Upper lobe of left lung (tissue), 4 donors: Measurements from ENCODE around the gene WDFY3.

ENCODE experiments used
- EP300 ChIP-seq, 4 donors: sonication (generic); formaldehyde crosslinking; IDR thresholded peaks; one replicate each; pipeline ENCODE4 v1.5.1; 2017; ENCODE audit warnings: antibody characterized with exemption in 4 of 4, control low read depth in 2 of 4
- POLR2A ChIP-seq, 4 donors: fragments of 450-650 bp; IDR thresholded peaks; one replicate each; pipeline ENCODE4 v1.5.1; 2016 to 2017; ENCODE audit warnings: antibody characterized with exemption in 4 of 4, mild to moderate bottlenecking in 2 of 4
- TF ChIP-seq, protein P1 (sequence below), 6 experiments: fragments of 450-650 bp in 4 of 6; fragments of 200-600 bp in 2 of 6; sonication (generic) in 2 of 6; IDR thresholded peaks; one replicate each; pipeline ENCODE4 v1.5.1; 2016 to 2019; ENCODE audit warnings: antibody characterized with exemption in 6 of 6

GRCh38 chr4:84778041-84778440 is 188.4 kb downstream of the WDFY3 start:
- TF ChIP-seq, protein P1, sequence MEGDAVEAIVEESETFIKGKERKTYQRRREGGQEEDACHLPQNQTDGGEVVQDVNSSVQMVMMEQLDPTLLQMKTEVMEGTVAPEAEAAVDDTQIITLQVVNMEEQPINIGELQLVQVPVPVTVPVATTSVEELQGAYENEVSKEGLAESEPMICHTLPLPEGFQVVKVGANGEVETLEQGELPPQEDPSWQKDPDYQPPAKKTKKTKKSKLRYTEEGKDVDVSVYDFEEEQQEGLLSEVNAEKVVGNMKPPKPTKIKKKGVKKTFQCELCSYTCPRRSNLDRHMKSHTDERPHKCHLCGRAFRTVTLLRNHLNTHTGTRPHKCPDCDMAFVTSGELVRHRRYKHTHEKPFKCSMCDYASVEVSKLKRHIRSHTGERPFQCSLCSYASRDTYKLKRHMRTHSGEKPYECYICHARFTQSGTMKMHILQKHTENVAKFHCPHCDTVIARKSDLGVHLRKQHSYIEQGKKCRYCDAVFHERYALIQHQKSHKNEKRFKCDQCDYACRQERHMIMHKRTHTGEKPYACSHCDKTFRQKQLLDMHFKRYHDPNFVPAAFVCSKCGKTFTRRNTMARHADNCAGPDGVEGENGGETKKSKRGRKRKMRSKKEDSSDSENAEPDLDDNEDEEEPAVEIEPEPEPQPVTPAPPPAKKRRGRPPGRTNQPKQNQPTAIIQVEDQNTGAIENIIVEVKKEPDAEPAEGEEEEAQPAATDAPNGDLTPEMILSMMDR (IDR thresholded peaks at IDR 0.05): no peak
- TF ChIP-seq POLR2A (IDR thresholded peaks at IDR 0.05) (no peak), EP300 (IDR thresholded peaks at IDR 0.05) (no peak)
